Subcutaneous adipose tissue (tissue), 4 donors: ENCODE results near the gene RASL11B. TPM values are rescaled to one million over a fixed set of nuclear protein-coding genes. Genes with fewer than 3 reads are reported as not detected.

ENCODE experiments used
- CTCF ChIP-seq: fragments of 450-650 bp; IDR thresholded peaks from one replicate; pipeline ENCODE4 v1.5.1; 2016; ENCODE audit warnings: low read depth, mild to moderate bottlenecking, control low read depth, antibody characterized with exemption, moderate library complexity
- total RNA-seq, 4 donors: library from RNA; depleted of rRNA; stranded (reverse); fragments of >200 nt; gene quantifications; one replicate each; pipeline ENCODE4 v1.1.0, GENCODE V29; 2016

RASL11B gene
- total RNA-seq, 4 donors from 2014 or later: 0.66 to 2.4 TPM; not detected in 2

- TF ChIP-seq CTCF: no peak
Observed at GRCh38 chr4:52883707-52884669, 21.9 kb downstream of the RASL11B start.

- TF ChIP-seq CTCF: no peak
Observed at GRCh38 chr4:52884994-52885393, 22.9 kb downstream of the RASL11B start.

DNA sequence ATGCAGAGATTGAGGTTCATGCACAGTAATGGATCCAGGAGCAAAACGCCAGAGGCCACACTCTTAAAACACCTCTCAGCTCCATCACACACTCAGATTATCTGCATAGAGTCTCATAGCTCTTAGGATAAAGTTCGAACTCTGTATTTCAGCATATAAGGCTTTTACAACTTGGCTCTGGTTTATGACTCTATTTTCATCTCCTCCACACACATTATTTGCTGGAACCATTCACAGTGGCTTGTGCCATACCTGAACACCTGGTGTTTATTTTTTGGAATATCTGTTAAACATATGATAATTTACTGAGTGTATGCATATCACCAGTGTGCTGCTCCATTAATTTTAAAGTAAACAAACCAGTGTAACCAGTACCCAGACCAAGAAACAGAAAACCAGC is 27.2 kb downstream of the RASL11B start:
- TF ChIP-seq CTCF: no peak

DNA sequence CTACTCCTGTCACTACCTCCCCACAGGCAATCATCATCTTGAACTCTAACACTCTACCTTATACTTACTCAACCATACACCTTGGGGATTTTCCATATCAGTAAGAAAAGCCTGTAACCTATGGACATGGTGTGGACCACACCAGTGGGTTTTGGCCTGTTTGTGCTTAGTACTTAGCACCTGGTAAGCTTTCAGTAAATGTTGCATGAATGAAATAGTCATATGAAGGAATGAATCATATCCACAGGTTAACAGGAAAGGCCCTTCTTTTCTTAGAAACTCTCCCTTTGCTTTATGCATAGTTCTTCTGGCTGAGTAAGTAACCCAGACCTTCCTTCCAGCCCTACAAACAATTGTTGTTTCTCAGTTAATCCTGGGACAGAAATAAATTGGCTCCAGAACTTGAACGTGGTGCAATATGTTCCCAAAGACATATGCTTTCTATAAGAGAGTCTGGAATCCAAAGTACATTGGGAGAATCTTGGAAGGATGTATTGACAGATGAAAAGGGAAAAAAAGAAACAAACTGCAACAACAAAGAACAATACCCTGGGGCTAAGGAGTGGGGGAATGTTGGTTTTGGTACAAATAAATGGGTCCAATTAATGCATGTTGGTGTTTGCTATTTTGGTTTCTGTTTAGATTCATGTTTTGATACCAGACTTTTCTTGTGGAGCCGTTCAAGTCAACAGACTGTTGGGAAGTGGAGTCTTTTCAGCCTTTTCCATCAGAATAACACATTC is 27.8 kb downstream of the RASL11B start:
- no peak for TF ChIP-seq CTCF

DNA sequence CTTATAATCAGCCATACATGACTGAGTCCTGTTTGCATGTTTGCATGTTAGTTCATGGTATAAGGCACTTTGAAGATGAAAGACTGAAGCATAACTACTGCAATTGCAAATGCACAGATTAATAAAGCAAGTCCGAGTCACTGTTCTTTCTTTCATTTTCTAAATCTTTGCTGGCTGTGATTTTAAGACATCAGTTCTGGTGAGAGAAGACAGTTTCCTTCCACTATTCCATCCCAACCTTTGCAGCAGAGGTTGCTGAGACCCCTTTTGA is 28.3 kb downstream of the RASL11B start:
- no peak for TF ChIP-seq CTCF

DNA sequence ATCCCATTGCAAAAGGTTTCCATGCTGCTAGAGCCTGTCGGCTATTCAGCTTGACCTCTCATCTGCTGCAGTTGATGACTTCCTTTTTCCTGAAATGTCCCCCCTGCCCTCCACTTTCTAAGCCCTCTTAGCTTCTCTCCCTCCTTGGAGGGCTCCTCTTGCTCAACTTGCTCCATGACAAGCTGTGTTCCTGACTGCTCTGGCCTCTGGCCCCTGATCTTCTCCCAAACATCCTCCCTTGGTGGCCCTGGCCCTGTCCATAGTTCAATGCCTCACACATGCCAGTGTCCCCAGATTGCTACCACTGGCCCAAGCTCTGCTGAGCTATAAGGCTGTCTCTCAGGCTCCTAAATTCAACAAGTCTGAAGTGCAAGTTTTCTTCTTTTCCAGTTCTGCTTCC is 29.6 kb downstream of the RASL11B start:
- TF ChIP-seq CTCF: no peak

DNA sequence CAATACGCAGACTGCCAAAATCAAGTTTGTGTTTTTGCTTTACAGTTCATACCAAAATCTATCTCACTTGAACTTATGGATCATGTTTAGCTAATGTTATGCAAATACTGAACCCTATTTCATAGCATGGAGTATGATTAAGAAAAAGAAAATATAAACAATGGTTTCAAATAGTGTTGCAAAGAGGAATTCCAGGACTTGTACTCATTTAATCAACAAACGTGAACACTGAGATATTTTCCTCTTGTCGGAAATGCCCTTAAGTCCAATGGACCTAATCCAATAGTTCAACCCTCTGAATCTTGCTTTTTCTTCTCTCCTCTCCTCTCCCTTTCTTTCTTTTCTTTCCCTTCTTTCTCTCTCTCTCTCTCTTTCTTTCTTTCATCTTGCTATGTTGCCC is 30.8 kb downstream of the RASL11B start:
- TF ChIP-seq CTCF: no peak
